ENCODE data around the gene TMEM91.

The TMEM91 gene

DNA sequence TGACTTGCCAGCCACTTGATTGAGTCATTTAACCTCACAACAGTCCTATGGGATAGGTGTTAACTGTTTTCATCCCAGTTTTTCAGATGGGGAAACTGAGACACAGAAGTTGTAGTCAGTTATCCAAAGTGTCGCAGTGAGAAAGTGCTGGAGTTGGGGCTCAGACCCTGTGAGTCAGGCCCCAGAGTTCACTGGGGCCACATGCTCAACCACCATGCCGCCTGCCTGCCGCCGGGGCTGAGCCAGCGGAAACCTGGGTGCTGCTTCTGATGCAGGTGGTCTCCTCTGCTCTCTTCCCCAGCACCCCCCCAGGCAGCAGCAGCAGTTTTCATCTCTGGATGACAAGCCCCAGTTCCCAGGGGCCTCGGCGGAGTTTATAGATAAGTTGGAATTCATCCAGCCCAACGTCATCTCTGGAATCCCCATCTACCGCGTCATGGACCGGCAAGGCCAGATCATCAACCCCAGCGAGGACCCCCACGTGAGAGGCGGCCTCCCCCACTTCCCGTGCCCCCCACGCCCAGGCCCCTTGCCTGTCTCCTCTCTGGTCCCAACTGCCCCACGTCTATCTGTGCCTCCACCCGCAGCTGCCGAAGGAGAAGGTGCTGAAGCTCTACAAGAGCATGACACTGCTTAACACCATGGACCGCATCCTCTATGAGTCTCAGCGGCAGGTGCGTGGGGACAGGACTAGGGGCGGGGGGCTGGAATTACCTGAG, 34.2 kb downstream of the TMEM91 start:
- TF ChIP-seq, protein P1, sequence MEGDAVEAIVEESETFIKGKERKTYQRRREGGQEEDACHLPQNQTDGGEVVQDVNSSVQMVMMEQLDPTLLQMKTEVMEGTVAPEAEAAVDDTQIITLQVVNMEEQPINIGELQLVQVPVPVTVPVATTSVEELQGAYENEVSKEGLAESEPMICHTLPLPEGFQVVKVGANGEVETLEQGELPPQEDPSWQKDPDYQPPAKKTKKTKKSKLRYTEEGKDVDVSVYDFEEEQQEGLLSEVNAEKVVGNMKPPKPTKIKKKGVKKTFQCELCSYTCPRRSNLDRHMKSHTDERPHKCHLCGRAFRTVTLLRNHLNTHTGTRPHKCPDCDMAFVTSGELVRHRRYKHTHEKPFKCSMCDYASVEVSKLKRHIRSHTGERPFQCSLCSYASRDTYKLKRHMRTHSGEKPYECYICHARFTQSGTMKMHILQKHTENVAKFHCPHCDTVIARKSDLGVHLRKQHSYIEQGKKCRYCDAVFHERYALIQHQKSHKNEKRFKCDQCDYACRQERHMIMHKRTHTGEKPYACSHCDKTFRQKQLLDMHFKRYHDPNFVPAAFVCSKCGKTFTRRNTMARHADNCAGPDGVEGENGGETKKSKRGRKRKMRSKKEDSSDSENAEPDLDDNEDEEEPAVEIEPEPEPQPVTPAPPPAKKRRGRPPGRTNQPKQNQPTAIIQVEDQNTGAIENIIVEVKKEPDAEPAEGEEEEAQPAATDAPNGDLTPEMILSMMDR (IDR thresholded peaks at IDR 0.05) = no peak
- no peaks in the 10 kb centered on the region for H3K9me3 ChIP-seq
- no peaks in the 10 kb centered on the region for H3K27me3 ChIP-seq
- no peak overlapping the region for H3K27ac ChIP-seq
- no peak overlapping the region for H3K4me3 ChIP-seq
- peaks cover 37 to 64% (median 47%) of the 10 kb centered on the region in 3 donors for H3K36me3 ChIP-seq
- intact Hi-C loops (cut with DNase I; ENCODE audit: low total_unique reads) = no loop called here
- no peak for DNase-seq
- peaks cover 0 to 25% (median 8%) of the 10 kb centered on the region in 4 donors for H3K4me1 ChIP-seq

DNA sequence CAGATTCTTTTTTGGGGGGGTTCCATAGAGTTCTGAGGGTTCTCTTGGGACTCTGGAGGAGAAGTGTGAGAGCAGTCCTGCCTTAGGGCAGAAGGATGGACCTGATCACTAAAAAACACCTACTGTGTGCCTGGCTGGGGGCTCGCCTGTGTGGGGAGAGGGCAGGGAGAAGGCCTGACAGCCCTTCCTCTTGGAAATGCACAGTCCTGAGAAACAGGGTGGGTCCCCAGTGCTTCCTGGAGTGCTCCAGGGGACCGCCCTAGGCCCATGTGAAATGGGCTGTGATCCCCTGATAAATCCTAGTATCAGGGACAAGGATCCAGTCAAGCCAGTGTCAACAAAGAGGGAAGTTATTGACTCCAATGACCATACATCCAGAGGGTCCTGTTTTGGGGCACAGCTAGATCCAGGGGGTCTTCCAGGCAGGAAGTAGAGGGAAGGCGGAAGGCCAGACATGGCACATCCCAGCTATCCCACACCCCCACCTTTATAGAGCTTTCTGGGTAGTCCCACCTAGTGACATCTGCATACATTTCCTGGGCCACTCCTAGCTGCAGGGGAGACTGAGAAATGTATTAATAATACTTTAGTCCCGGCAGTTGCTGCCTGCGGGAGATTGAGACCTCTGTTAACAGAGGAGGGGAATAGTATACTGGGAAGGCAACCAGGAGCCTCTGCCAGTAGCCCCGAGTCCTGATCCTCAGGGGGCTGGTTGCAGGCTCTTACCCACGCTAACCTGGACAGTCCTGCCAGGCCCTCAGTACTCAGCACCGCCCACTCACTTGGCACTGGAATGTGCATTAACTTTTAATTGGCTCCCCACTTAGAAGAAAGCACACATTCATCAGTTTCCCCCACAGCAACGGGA, 35.0 kb downstream of the TMEM91 start:
- H3K36me3 ChIP-seq = peaks cover 42 to 66% (median 51%) of the 10 kb centered on the region in 3 donors
- DNase-seq = no peak
- intact Hi-C loops (cut with DNase I; ENCODE audit: low total_unique reads) = no loop called here
- H3K4me1 ChIP-seq = peaks cover 0 to 25% (median 8%) of the 10 kb centered on the region in 4 donors
- no peak overlapping the region for H3K4me3 ChIP-seq
- no peaks in the 10 kb centered on the region for H3K27me3 ChIP-seq
- TF ChIP-seq, protein P1 (IDR thresholded peaks at IDR 0.05) = no peak
- H3K27ac ChIP-seq = no peak overlapping the region
- H3K9me3 ChIP-seq = no peaks in the 10 kb centered on the region

DNA sequence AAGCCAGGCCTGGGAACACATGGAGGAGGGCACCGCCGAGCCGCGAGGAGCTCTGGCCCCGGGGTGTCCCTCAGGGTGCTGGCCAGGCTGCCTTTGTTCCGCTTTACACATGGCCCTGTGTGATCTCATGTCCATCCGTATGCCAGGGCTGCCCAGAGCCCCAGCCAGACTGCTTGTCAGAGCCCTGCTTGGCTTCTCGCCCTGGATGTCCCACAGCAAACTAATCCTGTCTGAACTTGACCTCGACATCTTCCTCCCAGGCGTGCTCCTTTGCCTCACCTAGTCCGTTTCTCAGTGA, 35.6 kb downstream of the TMEM91 start:
- Histone ChIP-seq H3K4me3 (no peak overlapping the region), H3K27ac (no peak overlapping the region), H3K36me3 (peaks cover 48 to 72% (median 55%) of the 10 kb centered on the region in 3 donors), H3K4me1 (peaks cover 0 to 25% (median 8%) of the 10 kb centered on the region in 4 donors), H3K27me3 (no peaks in the 10 kb centered on the region), H3K9me3 (no peaks in the 10 kb centered on the region)
- DNase-seq = no peak
- intact Hi-C loops (cut with DNase I; ENCODE audit: low total_unique reads) = no loop called here
- TF ChIP-seq, protein P1 (IDR thresholded peaks at IDR 0.05) = no peak

DNA sequence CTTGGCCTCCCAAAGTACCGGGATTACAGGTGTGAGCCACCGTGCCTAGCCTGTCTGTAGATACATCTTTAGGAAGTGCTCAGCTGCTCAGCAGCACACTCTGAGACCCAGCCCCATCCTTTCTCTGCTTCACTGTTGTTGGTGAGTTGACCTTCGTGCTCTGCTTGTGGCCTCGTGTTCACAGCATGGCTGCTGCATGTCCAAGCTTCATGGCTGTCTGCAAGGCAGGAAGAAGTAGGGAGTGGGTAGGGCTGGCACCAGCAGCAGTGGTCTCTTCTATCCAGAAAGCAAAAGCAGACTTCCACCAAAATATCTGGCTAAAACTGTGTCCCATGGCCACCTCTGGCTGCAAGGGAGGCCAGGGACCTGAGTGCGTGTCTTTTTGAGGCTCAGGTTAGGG, 36.6 kb downstream of the TMEM91 start:
- TF ChIP-seq, protein P1 (IDR thresholded peaks at IDR 0.05) = no peak
- intact Hi-C loops (cut with DNase I; ENCODE audit: low total_unique reads) = no loop called here
- H3K36me3 ChIP-seq = peaks cover 53 to 76% (median 64%) of the 10 kb centered on the region in 3 donors
- H3K4me1 ChIP-seq = peaks cover 0 to 25% (median 7%) of the 10 kb centered on the region in 4 donors
- H3K4me3 ChIP-seq = no peak overlapping the region
- no peak overlapping the region for H3K27ac ChIP-seq
- no peak for DNase-seq
- H3K27me3 ChIP-seq = no peaks in the 10 kb centered on the region
- H3K9me3 ChIP-seq = no peaks in the 10 kb centered on the region

DNA sequence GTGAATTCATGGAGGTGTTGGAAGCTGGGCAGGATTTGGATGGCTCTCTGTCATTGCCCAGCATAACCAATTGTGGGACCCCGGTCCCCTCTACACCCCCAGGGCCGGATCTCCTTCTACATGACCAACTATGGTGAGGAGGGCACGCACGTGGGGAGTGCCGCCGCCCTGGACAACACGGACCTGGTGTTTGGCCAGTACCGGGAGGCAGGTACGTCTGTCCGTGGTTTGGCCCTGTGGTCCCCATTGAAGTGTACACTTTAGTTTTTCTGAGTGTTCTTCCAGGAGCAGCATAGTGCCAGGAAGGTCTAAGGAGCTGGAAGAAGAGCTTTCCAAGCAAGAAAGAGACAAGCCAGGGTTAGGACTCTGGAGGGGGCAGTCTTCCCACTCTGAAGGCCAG, 37.6 kb downstream of the TMEM91 start:
- H3K4me3 ChIP-seq = no peak overlapping the region
- intact Hi-C loops (cut with DNase I; ENCODE audit: low total_unique reads) = no loop called here
- TF ChIP-seq, protein P1 (IDR thresholded peaks at IDR 0.05) = no peak
- H3K9me3 ChIP-seq = no peaks in the 10 kb centered on the region
- H3K36me3 ChIP-seq = peaks cover 60 to 86% (median 74%) of the 10 kb centered on the region in 3 donors
- no peak overlapping the region for H3K27ac ChIP-seq
- H3K27me3 ChIP-seq = no peaks in the 10 kb centered on the region
- DNase-seq = no peak
- H3K4me1 ChIP-seq = peaks cover 0 to 23% (median 6%) of the 10 kb centered on the region in 4 donors
